OCI-LY3 (cell line): Measurements from ENCODE around the gene IFT27.

Experiments
- EZH2phosphoT487 ChIP-seq: fragments of 200-600 bp; shearing (Covaris generic); IDR thresholded peaks from 2 replicates; pipeline ENCODE4 v1.6.1; 2018; ENCODE audit warnings: antibody characterized with exemption, mixed run types, low read depth
- TF ChIP-seq, protein P1 (sequence below): fragments of 200-600, 300-600 bp; sonication (generic); IDR thresholded peaks from 2 replicates; pipeline ENCODE4 v1.5.1; 2014; ENCODE audit warnings: antibody characterized with exemption, low read length, low read depth

DNA sequence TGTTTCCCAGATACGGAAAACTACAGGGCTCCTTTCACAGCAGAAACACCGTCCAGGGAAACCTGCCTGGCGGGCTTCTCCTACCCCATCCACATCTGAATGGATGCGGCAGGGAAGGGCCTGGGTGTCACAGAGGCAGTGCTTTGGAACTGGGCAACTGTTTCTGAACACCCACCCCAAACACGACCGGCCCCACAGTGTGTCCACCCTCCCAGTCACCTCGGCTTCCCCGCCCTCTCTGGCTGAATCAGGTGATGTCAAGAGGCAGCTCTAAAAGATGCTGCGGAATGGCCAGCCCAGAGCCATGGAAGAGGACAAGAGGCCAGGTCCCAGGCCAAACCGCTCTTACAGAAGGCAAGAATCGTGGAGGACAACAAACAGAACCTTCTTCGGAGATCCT is 22.0 kb downstream of the IFT27 start:
- TF ChIP-seq, protein P1, sequence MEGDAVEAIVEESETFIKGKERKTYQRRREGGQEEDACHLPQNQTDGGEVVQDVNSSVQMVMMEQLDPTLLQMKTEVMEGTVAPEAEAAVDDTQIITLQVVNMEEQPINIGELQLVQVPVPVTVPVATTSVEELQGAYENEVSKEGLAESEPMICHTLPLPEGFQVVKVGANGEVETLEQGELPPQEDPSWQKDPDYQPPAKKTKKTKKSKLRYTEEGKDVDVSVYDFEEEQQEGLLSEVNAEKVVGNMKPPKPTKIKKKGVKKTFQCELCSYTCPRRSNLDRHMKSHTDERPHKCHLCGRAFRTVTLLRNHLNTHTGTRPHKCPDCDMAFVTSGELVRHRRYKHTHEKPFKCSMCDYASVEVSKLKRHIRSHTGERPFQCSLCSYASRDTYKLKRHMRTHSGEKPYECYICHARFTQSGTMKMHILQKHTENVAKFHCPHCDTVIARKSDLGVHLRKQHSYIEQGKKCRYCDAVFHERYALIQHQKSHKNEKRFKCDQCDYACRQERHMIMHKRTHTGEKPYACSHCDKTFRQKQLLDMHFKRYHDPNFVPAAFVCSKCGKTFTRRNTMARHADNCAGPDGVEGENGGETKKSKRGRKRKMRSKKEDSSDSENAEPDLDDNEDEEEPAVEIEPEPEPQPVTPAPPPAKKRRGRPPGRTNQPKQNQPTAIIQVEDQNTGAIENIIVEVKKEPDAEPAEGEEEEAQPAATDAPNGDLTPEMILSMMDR = no peak
- TF ChIP-seq EZH2phosphoT487 = no peak
